Loucy (cell line): Measurements from ENCODE around the gene EME1.

Source experiments
- H2AFZ ChIP-seq: fragments of 200-600 bp; sonication (generic); 2 replicates; pipeline ENCODE4 v1.6.0; 2016; ENCODE audit warnings: antibody characterized with exemption, mild to moderate bottlenecking, low read length, moderate library complexity
- H3F3A ChIP-seq: fragments of 200-600 bp; 2 replicates; pipeline ENCODE4 v1.6.0; 2016; ENCODE audit warnings: antibody characterized with exemption, low read depth, mild to moderate bottlenecking
- H3K27me3 ChIP-seq: fragments of 200-600 bp; sonication (generic); 2 replicates; pipeline ENCODE4 v1.6.1; 2014; ENCODE audit warnings: low read length, mild to moderate bottlenecking; ENCODE audit not compliant: insufficient read depth, poor library complexity, severe bottlenecking
- H3K36me3 ChIP-seq: fragments of 200-600 bp; sonication (generic); 2 replicates; pipeline ENCODE4 v1.6.1; 2016; ENCODE audit warnings: low read length; ENCODE audit not compliant: insufficient read depth
- H3K4me1 ChIP-seq: fragments of 200-600 bp; sonication (generic); 2 replicates; pipeline ENCODE4 v1.5.1; 2014; ENCODE audit warnings: low read length, mild to moderate bottlenecking; ENCODE audit not compliant: insufficient read depth, poor library complexity, severe bottlenecking
- H3K4me2 ChIP-seq: fragments of 200-600 bp; sonication (generic); 2 replicates; pipeline ENCODE4 v1.6.0; 2014; ENCODE audit warnings: antibody characterized with exemption, low read length, low read depth, mild to moderate bottlenecking; ENCODE audit not compliant: poor library complexity, severe bottlenecking
- H3K4me3 ChIP-seq: fragments of 200-600 bp; sonication (generic); 2 replicates; pipeline ENCODE4 v1.5.1; 2014; ENCODE audit warnings: low read length, mild to moderate bottlenecking, mixed read lengths; ENCODE audit not compliant: poor library complexity, severe bottlenecking
- H3K79me2 ChIP-seq: fragments of 200-600 bp; sonication (generic); 2 replicates; pipeline ENCODE4 v1.6.1; 2014; ENCODE audit warnings: low read length; ENCODE audit not compliant: insufficient read depth
- H3K9ac ChIP-seq: fragments of 200-600 bp; sonication (generic); 2 replicates; pipeline ENCODE4 v1.6.0; 2014; ENCODE audit warnings: mild to moderate bottlenecking, low read depth, low read length, moderate library complexity; ENCODE audit not compliant: poor library complexity, severe bottlenecking
- H3K9me2 ChIP-seq: fragments of 200-600 bp; sonication (generic); replicated peaks from 2 replicates; pipeline ENCODE4 v1.6.1; 2016; ENCODE audit warnings: low read depth, low read length, mixed read lengths
- H3K9me3 ChIP-seq: fragments of 200-600 bp; sonication (generic); 2 replicates; pipeline ENCODE4 v1.6.1; 2014; ENCODE audit warnings: mild to moderate bottlenecking, antibody characterized with exemption, low read length, low read depth; ENCODE audit not compliant: insufficient read depth
- H4K20me1 ChIP-seq: fragments of 200-600 bp; sonication (generic); 2 replicates; pipeline ENCODE4 v1.6.0; 2014; ENCODE audit warnings: antibody characterized with exemption, low read length, mild to moderate bottlenecking; ENCODE audit not compliant: insufficient read depth, poor library complexity, severe bottlenecking
- CTCF ChIP-seq: fragments of 200-600 bp; sonication (generic); conservative IDR thresholded peaks from 2 replicates; pipeline ENCODE4 v1.5.1; 2014; ENCODE audit warnings: mild to moderate bottlenecking, antibody characterized with exemption, low read length
- EZH2phosphoT487 ChIP-seq: fragments of 200-600 bp; IDR thresholded peaks from 2 replicates; pipeline ENCODE4 v1.6.1; 2018; ENCODE audit warnings: antibody characterized with exemption, mild to moderate bottlenecking, moderate library complexity, borderline replicate concordance

Gene EME1

DNA sequence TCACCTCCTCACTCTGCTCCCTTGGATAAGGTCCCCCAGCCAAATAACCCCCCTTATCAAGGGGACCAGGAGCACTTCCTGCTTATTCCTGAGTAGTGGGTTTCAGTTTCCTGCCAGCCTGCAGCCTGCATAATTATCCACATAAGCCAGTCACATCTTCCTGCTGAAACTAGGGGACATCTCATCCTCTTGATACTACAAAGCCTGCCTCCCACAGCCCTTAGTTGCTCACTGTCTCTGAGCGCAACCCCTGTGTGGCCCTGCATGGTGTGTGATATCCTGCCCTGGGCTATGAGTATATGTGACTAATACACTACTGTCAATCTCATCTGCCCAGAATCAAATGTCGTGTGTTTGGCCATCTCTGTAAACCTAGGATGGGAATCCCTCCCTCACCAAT is 35.1 kb upstream of the EME1 start:
- Histone ChIP-seq H3F3A (no peaks in the 10 kb centered on the region), H2AFZ (no peak overlapping the region), H4K20me1 (no peaks in the 10 kb centered on the region), H3K36me3 (no peaks in the 10 kb centered on the region), H3K79me2 (no peaks in the 10 kb centered on the region), H3K4me1 (peaks cover 7% of the 10 kb centered on the region), H3K9me2 (no peaks in the 10 kb centered on the region), H3K4me2 (no peak overlapping the region), H3K9me3 (peaks cover 10% of the 10 kb centered on the region), H3K27me3 (no peaks in the 10 kb centered on the region), H3K4me3 (no peak overlapping the region), H3K9ac (no peak overlapping the region)
- no peak for TF ChIP-seq EZH2phosphoT487

DNA sequence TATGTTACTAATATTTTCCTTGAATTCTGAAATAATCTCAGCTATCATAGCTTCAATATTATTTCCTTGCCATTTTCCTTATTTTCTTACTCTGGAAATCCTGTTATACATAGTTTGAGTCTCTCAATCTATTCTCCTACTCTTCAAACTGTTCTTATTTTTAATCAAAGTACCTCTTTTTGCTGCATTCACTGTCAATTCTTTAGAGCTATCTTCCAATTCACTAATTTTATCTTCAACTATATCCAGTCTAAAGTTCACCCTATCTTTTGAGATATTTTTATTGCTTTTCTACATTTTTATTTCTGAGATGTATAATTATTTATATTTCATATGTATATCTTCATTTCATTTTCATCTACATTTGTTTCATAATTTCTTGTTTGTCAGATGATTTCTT is 34.4 kb upstream of the EME1 start:
- Histone ChIP-seq H3K9me3 (peaks cover 10% of the 10 kb centered on the region), H3K27me3 (no peaks in the 10 kb centered on the region), H3K79me2 (no peaks in the 10 kb centered on the region), H3K4me1 (peaks cover 2% of the 10 kb centered on the region), H3K4me3 (no peak overlapping the region), H3K9ac (no peak overlapping the region), H3K36me3 (no peaks in the 10 kb centered on the region), H3K9me2 (no peaks in the 10 kb centered on the region), H2AFZ (no peak overlapping the region), H3K4me2 (no peak overlapping the region), H4K20me1 (no peaks in the 10 kb centered on the region), H3F3A (no peaks in the 10 kb centered on the region)
- no peak for TF ChIP-seq CTCF
- TF ChIP-seq EZH2phosphoT487 = no peak

DNA sequence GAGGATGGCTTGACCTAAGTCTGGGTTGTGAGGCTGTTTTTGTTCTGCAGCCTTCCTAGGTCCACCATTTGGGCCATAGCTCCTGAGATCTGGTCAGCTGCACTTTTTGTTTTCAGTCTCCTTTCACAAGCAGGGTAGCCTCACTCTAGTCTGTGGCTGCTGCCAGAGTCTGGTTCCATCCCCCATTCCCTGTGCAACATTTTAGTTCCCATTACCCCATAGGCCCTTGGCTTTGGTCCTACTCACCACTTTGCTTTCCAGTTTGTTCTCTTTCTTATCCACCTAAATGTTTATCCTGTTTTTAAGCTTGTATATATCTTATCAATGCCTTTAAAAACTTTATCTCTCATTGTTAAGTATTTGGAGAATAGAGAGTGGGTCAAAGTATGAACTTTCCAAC is 33.6 kb upstream of the EME1 start:
- Histone ChIP-seq H3K4me1 (peaks cover 1% of the 10 kb centered on the region), H3K4me2 (no peak overlapping the region), H4K20me1 (no peaks in the 10 kb centered on the region), H3K9me2 (no peaks in the 10 kb centered on the region), H3K36me3 (no peaks in the 10 kb centered on the region), H3K4me3 (no peak overlapping the region), H3K79me2 (no peaks in the 10 kb centered on the region), H3K9ac (no peak overlapping the region), H3F3A (no peaks in the 10 kb centered on the region), H2AFZ (no peak overlapping the region), H3K27me3 (no peaks in the 10 kb centered on the region), H3K9me3 (peaks cover 10% of the 10 kb centered on the region)
- TF ChIP-seq CTCF (no peak), EZH2phosphoT487 (no peak)

DNA sequence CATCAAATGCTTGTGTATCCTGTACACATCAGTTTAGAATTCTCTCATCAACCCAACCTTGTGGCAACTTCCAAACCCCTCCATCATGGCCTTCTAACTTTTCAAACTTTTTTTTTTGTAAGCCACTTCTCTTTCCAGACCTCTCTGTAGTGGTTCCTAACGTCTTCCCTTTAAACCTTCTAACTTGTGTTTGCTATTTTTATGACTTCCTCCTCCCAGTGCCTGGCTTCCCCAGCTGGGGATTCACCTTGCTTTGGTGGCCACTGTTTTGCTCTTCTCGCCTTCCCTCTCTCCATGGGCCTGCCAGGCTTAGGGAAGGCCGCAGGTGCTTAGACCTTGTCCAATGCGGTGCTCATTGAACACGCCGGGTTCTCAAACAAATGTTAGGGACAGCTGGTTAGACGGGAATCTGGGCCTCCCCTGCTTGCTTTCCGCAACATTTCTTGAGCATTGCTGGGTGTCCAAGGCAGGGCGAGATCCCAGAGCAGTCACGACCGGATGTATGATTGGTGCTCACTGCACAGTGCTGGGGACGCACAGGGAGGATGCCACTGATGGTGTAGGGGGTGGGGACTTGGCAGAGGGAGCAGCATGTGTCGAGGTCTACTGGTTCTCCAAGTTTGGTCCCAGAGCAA is 28.2 kb upstream of the EME1 start:
- Histone ChIP-seq H3F3A (no peaks in the 10 kb centered on the region), H4K20me1 (no peaks in the 10 kb centered on the region), H3K9me3 (no peaks in the 10 kb centered on the region), H3K79me2 (peaks cover 27% of the 10 kb centered on the region), H3K4me3 (peak overlapping the region; percentile 77), H3K36me3 (no peaks in the 10 kb centered on the region), H2AFZ (no peak overlapping the region), H3K9ac (no peak overlapping the region), H3K4me2 (peak overlapping the region; percentile 95), H3K27me3 (no peaks in the 10 kb centered on the region), H3K9me2 (no peaks in the 10 kb centered on the region), H3K4me1 (peaks cover 40% of the 10 kb centered on the region)
- no peak for TF ChIP-seq EZH2phosphoT487
- TF ChIP-seq CTCF = no peak
